Fibroblast of mammary gland (primary cell): ENCODE results near the gene GOLGA2.

Experiments
- DNase-seq: peaks from one replicate; pipeline ENCODE4 v3.0.0-alpha.2; 2010; ENCODE audit warnings: low read depth
- H3K4me3 ChIP-seq: 2 replicates; pipeline ENCODE4 v1.5.1; 2011; ENCODE audit warnings: low read depth, mild to moderate bottlenecking, low read length, moderate library complexity; ENCODE audit not compliant: control insufficient read depth
- CTCF ChIP-seq: conservative IDR thresholded peaks from 2 replicates; pipeline ENCODE4 v1.5.1; 2011; ENCODE audit warnings: low read depth, low read length, inconsistent platforms; ENCODE audit not compliant: control insufficient read depth, insufficient read depth

Gene GOLGA2

GRCh38 chr9:128321343-128321742 lies 45.5 kb upstream of the GOLGA2 start:
- TF ChIP-seq CTCF: no peak
- H3K4me3 ChIP-seq: peak overlapping the region; percentile 93
- DNase-seq: no peak

GRCh38 chr9:128317629-128318028 lies 41.8 kb upstream of the GOLGA2 start:
- no peak for TF ChIP-seq CTCF
- DNase-seq: no peak
- H3K4me3 ChIP-seq: no peak overlapping the region

- no peak overlapping the region for H3K4me3 ChIP-seq
- TF ChIP-seq CTCF: no peak
- no peak for DNase-seq
Measured at GRCh38 chr9:128316421-128316820, 40.6 kb upstream of the GOLGA2 start.

GRCh38 chr9:128314697-128315096 lies 38.9 kb upstream of the GOLGA2 start:
- H3K4me3 ChIP-seq: no peak overlapping the region
- no peak for TF ChIP-seq CTCF
- no peak for DNase-seq

- H3K4me3 ChIP-seq: no peak overlapping the region
- TF ChIP-seq CTCF: no peak
- no peak for DNase-seq
Measured at GRCh38 chr9:128310461-128310860, 34.7 kb upstream of the GOLGA2 start.

- H3K4me3 ChIP-seq: no peak overlapping the region
- no peak for DNase-seq
- no peak for TF ChIP-seq CTCF
Measured at GRCh38 chr9:128309551-128309950, 33.7 kb upstream of the GOLGA2 start.

- H3K4me3 ChIP-seq: no peak overlapping the region
- no peak for TF ChIP-seq CTCF
- DNase-seq: peak; percentile 76
Measured at GRCh38 chr9:128304971-128305288, 29.1 kb upstream of the GOLGA2 start.
